NCI-H2196 (cell line): ENCODE data around the gene AKAP13.
A peak's percentile ranks its signal among the peaks of the same experiment; 100 is the strongest.

Source experiments
- DNase-seq: peaks from one replicate; lab custom pipeline; 2025; ENCODE audit not compliant: unreplicated experiment; lab: John Stamatoyannopoulos, UW

AKAP13 gene

DNA sequence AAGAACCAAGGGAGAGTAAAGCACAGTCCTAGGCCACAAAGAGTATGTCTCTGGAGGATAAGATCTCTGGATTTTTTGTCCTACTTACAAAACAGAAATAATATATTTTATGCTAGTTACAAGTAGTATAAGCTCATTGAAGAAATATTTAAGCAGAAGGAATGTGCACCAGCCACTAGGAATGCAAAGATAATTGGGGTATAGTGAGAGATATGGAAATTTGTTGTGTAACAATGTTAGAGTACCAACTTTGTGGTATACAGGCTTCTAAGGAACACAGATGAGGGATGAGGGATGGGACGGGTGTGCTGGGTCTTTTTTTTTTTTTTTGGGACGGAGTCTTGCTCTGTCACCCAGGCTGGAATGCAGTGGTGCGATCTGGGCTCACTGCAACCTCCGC, 26.5 kb downstream of the AKAP13 start:
- DNase-seq = no peak

DNA sequence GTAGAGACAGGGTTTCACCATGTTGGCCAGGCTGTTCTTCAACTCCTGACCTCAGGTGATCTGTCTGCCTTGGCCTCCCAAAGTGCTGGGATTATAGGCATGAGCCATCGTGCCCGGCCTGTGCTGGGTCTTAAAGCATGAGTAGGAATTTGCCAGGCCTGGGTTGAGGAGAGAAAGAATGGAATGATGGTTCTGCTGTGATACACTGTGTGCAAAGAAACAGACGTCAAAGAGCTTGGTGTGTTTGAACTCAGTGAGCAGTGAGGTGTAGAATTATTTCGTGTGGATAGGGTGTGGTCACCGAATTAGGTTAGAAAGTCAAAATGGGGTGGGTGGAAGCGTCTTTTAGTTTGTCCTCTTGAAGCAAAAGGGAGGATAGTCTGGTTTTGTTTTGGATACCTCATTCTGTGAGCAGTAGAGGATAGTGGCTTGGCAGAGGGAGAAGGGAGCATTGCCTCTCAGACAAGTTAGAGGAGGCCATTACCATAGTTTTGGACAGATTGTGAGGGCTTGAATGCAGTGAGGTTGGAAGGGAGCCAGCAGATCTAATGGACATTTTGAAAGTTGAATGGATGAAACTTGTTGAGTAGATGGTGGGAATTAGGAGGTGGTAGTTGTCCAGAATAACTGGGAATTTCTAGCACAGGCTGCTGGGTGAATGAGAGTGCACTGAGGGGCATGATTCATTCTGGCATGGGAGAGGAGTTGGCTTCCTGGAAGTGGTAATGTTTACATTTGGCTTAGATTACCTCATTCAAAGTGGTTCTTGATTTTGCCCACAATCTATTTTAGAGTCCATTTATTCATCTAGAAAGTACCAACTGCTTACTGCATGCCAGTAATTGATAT, 27.2 kb downstream of the AKAP13 start:
- DNase-seq = peak; percentile 8

GRCh38 chr15:85408270-85408746, 27.9 kb downstream of the AKAP13 start:
- no peak for DNase-seq

GRCh38 chr15:85412066-85412465, 31.7 kb downstream of the AKAP13 start:
- no peak for DNase-seq

DNA sequence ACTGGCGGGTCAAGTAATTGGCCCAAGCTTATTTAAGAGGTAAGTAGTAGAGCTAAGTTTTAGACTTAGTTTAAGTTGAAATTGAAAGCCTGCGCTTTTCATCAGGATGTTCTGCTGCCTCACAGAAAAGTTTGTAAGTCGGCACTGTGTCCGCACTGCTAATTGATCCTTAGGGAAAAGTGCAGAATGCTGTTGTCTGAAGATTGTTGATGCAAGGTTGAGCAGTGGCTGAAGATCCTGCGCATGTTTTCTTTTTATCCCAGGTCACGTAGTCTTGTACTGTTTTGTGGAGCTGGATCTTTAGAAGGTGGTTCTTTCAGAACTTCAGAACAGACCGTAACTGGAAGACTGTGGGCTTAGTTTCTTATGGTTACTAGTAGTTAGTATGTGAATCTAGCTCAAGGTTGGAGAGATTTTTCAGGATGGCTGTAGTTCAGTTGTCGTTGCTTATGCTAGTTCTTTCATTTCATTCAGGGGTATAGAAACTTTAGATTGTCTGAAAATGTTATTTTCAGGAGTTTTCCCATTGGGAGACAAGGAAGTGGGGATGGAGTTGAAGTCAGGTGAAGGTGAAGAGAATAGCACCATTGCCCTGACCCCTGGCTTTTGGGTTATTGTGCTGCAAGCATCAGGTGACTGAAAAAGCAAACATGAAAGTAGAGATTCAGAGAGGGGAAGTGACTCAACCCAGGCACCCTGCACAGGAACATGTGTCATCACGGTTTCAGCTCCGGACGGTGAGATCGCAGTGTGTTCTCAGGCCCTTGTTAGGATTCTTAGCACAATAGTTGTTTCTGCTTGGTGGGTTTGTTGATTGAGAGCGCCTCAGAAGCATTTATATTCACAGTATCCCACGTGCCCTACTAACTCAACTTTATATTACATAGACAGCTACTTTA, 32.8 kb downstream of the AKAP13 start:
- peak; percentile 40 for DNase-seq

DNA sequence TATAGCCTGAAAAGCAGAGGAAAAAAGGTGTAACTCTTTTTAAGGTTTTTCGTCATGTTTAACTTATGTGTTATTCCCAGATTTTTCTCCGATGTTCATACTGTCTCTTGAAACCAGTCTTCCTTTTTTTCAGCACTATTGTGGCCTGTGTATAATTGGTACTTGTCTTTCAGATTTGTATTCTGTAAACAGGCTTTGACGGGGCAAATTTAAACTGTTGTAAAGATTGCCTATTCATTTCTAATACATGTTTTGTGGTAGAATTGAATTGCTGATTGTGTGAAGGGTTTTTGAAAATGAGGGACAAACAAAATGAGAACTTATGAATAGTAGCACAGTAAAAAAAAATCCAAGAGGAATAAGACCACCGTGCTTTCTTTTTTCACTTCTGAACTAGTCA, 33.6 kb downstream of the AKAP13 start:
- DNase-seq = no peak

DNA sequence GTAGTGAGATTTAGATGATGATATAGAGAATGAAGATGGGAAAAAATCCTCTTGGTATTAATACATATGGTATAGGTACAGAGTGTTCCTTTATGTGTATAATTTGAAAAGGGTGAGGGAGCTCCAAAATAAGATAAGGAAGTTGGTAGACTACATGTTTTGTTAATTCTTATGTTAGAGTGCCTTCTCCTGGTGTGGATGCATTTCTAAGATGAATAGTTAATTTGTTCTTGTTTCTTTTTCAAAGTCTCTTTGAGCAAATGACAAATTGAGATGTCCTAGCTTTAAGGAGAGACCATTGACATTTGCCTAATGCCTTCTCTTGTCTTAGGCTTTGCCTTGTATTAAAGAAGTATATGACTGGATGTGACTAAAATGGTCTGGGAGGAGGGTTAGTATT, 34.1 kb downstream of the AKAP13 start:
- no peak for DNase-seq

GRCh38 chr15:85414991-85415390, 34.6 kb downstream of the AKAP13 start:
- no peak for DNase-seq

GRCh38 chr15:85415783-85416182, 35.4 kb downstream of the AKAP13 start:
- no peak for DNase-seq

GRCh38 chr15:85417276-85417675, 36.9 kb downstream of the AKAP13 start:
- DNase-seq = no peak

DNA sequence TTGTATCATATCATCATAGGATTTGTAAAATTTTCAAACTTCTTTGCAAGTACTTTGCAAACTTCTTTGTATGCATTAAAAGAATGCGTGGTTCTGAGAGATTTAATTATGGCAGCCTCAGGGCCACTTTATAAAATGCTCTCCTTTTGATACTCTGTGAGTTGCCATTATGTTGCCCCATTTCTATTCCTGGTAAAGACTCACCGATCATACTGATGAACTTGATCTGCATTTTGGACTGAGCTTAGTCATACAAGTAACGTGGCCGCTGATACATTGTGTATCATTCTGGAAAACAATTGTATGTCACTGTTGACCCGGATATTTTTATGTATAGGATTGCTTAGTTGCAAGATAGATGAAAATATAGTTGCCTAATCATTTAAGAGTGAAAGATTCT, 38.8 kb downstream of the AKAP13 start:
- no peak for DNase-seq

GRCh38 chr15:85421116-85421925, 40.9 kb downstream of the AKAP13 start:
- DNase-seq = no peak

GRCh38 chr15:85422607-85423006, 42.2 kb downstream of the AKAP13 start:
- no peak for DNase-seq

- no peak for DNase-seq
Measured at GRCh38 chr15:85423256-85423655, 42.9 kb downstream of the AKAP13 start.

DNA sequence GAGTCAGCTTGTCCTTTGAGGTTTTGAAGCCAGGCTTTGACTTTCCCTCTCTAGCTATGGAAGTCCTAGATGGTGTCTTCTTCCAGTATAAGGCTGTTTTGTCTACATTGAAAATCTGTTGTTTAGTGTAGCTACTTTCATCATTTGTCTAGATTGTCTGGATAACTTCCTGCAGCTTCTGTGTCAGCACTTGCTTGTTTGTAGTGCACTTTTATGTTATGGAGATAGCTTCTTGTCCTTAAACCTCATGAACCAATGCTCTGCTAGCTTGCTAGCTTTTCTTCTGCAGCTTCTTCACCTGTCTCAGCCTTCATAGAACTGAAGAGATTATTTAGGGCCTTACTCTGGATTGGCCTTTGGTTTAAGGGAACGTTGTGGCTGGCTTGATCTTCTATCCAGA, 43.8 kb downstream of the AKAP13 start:
- DNase-seq = no peak

GRCh38 chr15:85426481-85426880, 46.1 kb downstream of the AKAP13 start:
- no peak for DNase-seq

DNA sequence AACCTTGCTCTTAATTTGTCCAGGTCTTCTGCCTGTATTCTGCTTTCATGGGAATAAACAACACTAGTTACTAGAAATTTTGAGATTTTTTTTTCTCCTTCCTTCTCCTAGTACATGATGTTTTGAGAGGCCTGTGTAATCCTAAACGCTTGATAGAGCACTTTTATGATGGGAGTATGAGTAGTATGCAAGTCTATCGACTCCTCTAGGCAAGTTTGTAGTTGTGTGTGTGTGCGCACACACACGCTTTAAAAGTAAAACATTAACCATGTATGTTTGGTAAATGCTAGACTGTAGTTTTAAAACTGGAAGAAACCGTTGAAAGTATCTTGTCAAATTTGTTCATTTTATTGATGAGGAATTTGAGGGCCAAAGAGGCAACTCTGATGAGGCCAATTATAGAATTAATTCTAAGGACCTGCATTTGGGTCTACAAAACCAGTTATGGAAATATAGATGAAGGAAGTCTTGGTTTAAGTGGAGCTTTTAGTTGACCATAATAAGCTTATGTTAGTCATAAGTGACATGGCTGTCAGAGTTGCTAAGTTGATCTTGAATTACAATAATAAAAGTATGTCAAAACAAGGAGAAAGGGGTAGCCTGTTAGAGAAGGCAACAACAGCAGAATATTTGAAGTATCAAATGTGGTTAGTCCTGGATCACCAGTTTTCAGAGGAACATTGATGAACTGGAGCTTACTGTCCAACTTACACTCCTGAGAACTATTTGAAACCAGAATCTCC, 47.1 kb downstream of the AKAP13 start:
- DNase-seq = no peak

GRCh38 chr15:85429522-85429921, 49.1 kb downstream of the AKAP13 start:
- DNase-seq = no peak

DNA sequence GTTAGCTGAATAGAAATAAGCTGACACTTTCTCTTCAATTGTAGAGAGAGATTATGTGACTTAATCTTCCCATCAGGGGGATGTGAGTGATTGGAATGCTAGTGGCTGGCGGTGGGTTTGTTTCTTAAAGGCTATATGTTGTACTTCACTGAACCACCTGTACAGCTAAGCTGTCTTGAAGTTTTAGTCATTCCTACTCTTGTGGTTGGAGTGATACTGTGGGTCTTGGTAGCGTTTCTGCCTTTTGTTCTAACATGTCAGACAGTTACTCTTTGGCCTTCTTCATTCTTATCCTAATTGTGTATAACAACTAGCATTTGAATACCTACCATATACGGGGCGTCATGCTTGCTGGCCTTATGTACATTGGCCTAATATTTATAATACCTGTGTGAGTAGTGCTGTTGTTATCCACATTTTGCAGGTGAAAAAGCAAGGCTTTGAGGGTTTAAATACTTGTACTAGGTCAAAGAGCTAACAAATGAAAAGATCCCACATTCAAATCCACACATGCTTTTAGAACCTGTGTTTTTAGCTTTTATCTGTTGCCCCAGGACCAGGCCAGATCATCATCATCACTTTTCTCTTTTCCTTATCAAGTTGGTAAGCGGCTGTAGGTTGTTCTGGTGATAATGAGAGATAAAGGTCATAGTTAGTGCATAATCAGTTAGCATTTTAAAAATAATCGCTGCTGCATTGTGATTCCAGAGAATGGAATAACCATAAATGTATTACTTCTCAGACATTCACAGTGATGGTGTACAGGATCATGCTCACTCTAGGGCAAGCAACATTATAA, 50.2 kb downstream of the AKAP13 start:
- DNase-seq = no peak

DNA sequence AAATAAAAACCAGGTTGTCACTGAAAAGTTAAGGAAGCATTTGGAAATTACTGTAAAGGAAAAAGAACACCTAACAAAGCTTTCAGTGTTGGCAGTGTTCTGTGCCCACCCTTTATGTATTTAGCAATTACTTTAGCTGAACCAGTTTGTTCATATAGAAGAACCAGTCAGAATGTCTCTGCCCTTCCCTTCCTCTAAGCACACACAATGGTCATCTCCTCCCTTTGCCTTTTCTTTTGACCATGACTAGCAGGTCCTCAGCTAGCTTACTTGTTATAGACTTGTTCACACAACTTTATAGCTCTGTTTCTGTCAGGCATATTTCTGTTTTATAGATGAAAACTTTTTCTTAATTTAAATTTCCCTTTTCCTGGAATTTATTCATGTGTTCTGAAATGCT, 59.6 kb downstream of the AKAP13 start:
- DNase-seq = no peak
